Measurements from ENCODE around the gene SDR9C7. TPM values are rescaled to one million over a fixed set of nuclear protein-coding genes. Genes with fewer than 3 reads are reported as not detected.
"Not testable (repeated sequence)": the region's sequence is repeated elsewhere in the genome, so short reads cannot be mapped to it uniquely, and the experiment has no call there.

Gene SDR9C7
- total RNA-seq, 1 donor from 2014 or later = not detected

DNA sequence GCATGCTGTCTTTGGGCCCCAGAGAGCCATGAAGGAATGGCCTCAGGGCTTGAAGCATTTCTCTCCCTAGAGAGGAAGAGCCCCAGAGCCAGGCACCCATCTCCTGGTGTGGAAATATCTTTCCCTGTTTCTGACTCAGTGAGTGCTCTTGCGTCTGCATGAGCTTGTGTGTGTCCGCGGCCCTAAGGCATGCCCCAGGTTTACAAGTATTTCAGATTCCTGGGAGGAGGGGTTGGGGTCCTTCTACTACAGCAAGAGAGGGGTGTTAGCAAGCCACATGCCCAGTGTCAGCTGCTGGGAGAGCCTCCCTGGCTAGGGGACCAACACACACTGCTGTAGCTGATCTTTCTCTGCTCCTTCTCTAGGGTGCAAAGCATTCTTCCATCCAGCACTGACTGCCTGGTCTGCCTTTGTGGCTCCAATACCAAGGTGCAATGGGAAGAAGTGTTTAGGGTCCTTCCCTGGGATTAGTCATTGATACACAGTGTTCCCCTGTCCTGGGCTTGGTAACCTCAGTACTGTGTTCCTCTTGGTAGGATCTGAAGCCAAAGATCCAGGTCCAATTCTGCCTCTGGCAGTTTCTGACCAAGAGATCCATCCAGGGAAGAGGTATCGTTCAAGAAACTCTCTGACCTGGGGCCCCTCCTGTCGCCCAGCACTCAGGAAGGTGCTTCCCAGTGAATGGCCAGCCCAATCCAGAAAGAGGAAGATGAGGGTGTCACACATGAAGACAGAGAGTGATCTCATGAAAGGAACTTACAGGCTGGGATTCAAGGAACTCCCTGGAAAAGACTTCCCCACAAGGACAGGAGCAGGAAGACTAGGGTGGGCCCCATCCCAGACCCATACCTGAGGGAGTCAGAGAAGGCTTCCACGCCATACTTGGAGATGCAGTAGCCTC is 20.1 kb upstream of the SDR9C7 start:
- intact Hi-C loops (cut with micrococcal nuclease) = no loop called here

DNA sequence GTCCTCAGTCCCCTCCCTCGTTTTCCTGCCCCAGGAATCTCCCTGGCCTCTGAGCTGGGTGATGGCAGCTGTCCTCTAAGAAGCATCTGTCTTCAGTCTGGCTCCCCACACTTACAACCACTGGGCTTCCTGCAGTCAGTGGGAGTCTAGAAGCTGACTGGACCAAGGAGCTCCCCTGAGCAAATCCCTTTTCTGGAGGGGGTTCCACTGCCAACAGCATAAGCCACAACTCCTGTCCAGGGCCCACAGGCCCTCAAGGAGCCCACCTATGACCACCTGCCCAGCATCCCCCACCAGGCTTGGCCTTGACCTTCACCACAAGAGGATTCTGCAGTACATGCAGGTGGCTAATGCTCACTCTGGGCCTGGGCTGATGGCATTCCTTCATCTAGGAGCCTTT is 19.1 kb upstream of the SDR9C7 start:
- intact Hi-C loops (cut with micrococcal nuclease) = no loop called here

DNA sequence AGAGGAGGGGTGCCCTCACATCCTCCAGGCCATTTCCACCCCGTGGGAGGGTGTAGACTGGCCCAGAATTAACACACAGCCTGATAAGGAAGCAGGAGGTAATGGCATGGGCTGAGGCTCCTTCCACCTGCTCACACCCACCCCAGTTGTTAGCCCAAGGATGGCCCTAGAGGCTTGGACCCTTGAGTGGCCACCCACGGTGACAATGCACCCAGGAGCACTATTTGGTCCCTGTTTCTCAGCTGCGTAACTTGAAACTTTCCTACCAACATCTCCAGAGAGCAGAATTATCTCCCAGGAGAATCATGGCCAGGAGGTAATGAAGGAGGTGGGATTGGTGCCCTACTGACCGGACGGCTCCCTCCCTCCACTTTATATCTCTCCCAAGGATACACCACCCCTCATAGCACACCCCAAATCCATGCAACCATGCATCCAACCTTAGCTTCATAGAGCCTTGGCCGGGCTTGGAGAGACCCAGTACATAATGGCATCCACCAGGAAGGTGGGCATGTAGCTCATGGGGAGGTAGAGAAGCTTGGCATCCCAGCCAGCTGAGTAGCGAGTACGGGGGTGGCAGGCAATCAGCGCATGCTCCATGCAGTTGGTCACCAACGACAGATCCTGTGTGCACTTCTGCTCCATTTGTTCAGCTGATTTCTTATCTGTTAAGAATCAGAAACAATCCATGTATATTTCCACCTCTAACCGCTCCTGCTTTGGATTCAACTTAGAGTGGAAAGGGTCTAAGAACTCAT is 17.6 kb upstream of the SDR9C7 start:
- intact Hi-C loops (cut with micrococcal nuclease) = no loop called here

DNA sequence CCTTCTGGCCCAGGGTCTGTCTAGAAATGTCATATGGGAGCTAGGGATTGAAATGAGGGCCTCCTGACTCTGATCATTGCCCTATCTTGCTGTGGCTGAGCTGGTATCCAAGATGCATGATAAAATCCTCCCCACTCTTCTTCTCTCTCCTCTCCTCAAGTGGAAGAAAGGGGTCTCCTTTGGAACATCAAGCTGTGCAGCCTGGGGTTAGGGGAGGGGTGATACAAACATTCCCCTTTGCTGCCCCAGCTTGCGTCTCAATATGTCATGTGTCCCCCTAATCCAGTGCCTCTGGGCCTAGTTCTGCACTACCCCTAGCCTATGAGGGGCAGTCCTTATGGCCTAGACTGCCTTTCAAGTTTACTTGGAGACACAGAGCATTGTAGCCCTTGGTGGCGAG is 14.7 kb upstream of the SDR9C7 start:
- intact Hi-C loops (cut with micrococcal nuclease) = no loop called here

DNA sequence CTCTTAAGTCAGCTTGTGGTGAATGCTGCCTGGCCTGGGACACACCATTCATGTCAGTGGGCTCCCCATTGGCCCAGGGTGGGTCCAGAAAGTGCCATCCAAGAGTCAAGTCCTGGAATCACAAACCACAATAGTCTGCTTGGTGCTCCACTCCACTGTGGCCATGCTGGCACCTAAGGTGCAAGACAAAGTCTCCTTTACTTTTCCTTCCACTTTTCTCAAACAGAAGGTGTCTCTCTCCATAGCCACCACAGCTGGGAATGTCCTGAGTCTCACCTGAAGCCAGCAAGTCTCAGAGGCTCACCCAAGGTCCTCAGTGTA is 14.2 kb upstream of the SDR9C7 start:
- intact Hi-C loops (cut with micrococcal nuclease) = no loop called here

DNA sequence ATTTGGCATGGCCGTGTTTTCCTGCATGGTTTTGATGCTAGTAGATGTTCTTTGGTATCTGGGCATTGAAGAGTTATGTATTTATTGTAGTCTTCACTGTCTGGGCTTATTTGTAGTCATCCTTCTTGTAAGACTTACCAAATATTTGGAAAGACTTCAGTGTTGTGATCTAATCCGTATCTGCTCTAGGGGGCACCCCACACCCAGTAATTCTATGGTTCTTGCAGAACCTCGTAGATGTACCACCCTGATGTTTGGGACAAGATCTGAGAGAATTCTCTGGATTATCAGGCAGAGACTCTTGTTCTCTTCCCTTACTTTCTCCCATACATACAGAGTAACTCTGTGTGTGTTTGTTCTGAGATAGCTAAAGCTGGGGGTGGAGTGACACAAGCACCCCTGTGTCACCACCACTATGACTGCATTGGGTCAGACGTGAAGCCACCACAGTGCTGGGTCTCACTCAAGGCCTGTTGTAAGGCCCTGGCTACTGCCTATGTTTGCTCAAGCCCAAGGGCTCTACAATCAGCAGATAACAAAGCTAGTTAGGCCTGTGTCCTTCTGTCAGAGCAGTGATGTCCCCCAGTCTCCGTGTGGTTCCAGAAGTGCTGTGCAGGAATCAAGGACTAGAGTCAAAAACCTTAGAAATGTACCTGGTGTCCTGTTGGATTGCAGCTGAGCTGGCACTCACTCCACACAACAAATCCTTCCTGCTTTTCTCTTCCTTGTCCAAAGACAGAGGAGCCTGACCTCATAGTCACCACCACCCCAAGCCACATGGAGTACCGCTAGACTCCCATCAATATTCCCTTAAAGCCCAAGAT is 13.6 kb upstream of the SDR9C7 start:
- intact Hi-C loops (cut with micrococcal nuclease) = no loop called here

DNA sequence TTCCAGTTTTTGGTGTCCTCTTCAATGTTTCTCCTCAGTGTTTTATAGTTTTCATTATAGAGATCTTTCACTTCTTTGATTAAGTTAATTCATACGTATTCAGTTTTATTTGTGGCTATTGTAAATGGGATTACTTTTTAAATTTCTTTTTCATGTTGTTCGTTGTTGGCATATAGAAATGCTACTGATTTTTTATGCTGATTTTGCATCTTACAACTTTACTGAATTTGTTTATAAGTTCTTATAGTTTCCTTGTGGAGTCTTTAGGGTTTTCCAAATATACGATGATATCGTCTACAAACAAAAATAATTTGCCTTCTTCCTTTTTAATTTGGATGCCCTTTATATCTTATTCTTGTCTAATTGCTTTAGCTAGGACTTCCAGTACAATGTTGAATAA is 9.7 kb upstream of the SDR9C7 start:
- intact Hi-C loops (cut with micrococcal nuclease) = no loop called here

DNA sequence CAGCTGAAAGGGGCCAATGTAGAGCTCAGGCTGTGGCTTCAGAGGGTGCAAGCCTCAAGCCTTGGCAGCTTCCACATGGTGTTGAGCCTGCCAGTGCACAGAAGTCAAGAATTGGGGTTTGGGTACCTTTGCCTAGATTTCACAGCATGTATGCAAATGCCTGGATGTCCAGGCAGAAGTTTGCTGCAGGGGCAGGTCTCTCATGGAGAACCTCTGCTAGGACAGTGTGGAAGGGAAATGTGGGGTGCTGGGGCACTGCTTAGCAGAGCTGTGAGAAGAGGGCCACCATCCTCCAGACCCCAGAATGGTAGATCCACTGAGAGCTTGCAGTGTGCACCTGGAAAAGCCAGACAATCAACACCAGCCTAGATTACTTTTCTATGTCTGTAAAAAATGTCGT is 9.2 kb upstream of the SDR9C7 start:
- intact Hi-C loops (cut with micrococcal nuclease) = not testable (repeated sequence)

DNA sequence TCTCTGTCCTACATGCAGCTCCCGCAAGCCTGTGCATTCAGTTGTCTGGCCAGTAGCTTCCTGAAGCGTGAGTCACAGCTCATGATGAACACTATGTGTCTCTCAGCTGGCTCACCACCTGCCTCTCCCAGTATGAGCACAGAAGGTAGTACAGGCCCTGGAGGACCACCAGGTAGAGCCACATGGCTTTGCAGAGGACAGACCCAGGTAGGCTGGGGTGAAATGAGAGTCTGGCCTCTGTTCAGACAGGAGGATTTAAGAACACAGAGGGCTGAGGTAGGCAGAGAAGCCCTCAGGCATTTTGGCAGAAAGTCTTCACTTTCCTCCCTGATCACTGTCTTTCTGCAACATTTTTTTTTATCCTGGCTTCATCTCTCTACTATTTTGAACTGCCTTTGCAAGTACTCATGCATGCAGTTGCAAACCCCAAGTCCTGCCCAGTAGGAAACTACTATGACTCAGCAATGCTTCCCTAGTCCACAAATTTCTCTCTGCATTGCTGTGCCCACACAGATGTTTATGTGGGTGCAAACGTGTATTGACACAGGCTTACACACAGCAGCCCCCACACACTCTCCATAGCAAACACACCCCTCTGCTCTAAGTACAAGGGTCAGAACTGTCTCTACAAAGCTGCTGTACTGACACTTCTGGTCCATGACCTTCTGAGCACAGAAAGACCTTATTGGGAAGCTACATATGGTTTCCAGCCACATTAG is 7.2 kb upstream of the SDR9C7 start:
- intact Hi-C loops (cut with micrococcal nuclease) = no loop called here

DNA sequence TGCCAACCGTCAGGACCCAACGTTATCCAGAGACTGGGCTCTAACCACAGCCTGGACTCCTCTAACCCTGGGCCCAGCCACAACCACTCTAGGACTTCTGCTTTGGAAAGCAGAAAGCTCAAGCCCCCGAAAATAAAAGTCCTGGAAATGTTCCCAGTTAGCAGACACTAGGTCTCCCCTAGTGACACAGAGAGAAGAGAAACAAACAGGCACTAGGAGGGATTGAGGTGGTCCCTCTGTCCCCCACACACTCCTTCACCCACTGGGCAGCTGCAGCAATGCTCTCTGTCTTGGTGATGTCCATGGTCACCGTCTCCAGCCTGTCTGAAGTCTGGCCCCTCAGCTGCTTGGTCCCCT is 6.7 kb upstream of the SDR9C7 start:
- intact Hi-C loops (cut with micrococcal nuclease) = not testable (repeated sequence)

DNA sequence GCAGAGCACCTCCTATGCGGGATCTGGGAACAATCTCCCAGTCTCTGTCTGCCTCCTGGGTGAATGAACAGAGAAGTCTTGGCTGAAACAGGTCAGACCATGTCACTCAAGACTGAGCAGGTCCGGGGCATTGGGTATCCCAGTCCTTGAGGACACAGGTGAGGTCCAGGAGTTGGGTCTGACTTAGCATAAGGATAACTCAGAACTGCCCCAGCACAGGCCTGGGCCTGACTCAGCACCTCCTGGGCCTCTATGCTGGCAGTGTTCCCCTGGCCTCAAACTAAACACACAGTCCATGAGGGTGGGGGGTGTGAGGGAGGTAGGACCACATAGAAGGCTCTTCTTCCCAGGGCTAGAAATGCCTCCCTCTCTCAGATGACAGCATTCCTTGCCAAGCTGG is 1.5 kb upstream of the SDR9C7 start:
- intact Hi-C loops (cut with micrococcal nuclease) = no loop called here

DNA sequence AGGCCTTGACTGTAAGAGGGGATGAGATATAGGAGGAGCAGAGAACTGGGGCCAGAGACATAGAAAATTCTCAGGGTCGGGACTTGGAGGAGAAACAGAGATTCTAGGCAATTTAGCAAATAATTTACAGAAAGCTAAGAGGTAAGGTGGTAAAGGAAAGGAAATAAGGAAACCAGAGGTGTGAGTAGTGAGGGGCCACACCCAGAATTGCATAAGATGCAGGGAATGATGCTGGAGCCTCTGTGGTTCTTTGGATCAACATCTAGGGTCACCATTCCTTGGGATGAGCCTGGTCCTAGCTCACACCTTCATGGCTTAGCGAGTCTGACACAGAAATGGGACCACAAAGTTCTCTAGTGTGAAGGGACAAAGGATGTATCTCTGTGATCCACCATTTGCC is 949 bp upstream of the SDR9C7 start:
- intact Hi-C loops (cut with micrococcal nuclease) = no loop called here

DNA sequence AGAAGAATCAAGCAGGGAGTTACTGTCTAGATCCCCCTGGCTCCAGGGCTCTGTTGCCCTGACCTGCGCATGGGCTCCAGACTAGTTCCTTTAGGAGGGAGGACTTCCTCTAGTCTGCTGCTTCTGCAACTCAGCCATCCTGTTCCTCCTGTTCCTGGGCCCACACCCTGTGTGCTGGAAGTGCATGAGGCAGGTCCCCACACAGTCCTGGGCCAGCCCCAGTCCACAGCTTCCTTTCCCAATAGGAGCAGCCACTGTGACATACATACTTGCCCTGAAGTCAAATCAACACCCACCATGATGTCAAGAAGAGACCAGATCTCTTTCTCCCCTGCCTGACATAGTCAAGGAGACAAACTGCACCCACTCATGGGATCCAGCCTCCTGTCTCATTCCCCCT is 1.3 kb downstream of the SDR9C7 start:
- intact Hi-C loops (cut with micrococcal nuclease) = no loop called here

DNA sequence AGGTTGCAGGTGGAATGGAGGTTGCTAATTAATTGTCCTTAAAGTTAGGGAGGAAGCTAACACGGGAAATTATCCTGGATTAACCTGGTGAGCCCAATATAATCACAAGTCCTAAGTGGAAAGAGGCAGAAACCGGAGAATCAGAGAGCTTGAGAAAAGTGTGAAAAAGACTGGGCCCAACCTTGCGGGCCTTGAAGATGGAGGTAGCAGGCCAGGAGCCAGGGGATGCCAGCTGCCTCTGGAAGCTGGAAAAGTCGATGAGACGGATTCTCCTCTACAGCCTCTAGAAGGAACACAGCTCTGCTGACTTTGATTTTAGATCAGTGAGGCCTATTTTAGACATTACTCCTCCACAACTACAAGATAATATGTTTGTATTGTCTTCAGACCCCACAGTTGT is 2.1 kb downstream of the SDR9C7 start:
- intact Hi-C loops (cut with micrococcal nuclease) = no loop called here

DNA sequence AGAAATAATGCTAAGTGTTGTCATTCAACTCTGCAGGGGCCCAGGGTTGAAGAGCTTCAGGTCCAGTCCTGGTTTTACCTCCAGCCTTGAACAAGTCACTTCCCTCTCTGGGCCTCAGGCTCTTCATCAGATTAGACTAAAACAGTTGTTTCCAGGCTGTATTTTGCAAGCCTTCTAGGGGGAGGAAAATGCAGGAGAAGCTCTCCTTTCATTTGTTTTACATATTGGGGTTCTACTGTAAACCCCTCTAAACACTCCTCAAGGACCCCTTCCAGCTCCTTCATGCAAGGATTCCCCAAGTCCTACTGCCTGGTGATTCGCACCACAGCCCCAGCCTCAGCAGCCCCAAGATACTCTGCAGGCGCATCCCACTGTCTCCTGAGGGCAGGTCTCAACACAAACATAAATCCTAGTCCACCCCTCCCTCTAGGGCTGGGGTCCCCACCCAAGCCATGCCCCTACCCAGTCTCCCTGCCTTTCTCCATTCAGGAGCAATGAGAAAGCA is 2.7 kb downstream of the SDR9C7 start:
- intact Hi-C loops (cut with micrococcal nuclease) = no loop called here

DNA sequence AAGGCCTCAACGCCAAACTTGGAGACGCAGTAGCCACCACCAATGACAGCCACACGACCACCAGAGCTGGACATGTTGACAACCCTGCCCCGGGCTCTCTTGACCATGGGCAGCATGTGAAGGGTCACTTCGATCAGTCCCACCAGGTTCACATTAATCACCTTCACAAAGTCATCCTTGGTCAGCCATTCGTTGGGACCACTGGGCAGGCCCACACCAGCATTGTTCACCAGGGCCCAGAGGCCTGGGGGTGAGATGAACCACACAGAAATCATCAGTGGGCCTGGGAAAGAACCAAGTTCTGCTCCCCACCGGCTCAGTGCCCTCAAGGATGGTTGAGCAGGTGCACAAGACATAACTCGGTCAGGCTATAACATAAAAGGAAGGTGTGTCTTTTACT is 4.0 kb downstream of the SDR9C7 start:
- intact Hi-C loops (cut with micrococcal nuclease) = no loop called here

DNA sequence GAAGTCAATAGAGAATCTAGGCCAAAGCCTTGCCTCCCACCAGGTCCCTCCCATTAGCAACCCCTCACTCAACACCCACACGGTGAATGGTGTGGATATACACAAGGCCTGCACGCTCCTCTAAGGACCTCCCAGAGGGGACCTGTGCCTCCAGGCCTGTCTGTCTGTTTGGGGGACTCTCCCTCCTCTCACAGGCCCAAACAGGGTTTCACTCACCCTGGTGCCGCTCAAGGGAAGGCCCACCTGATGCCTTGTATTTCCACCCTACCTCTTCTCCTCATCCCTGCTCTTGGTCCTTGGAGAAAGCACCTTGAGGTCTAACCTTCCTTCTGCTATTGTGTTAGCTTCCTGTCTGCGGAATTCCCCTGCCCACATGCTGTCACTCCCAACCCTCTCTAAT is 4.4 kb downstream of the SDR9C7 start:
- intact Hi-C loops (cut with micrococcal nuclease) = no loop called here

DNA sequence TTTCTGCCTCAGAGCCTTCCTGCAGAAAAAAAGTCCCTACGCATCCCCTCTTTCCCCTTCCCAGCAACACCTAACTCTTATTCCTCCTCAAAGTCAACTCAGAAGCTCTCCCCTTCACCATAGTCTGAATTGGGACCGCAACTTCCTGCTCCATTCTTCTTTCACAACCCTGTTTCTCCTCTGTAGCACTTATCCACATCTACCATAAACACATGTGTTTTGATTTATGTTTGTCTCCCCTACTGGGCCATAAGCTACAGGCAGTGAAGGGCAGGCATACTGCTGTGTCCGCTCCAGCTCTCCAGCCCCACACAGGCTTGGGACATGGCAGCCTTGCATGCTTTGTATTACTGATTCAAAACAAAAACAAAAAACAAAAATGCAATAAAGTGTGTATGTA is 5.9 kb downstream of the SDR9C7 start:
- intact Hi-C loops (cut with micrococcal nuclease) = no loop called here

DNA sequence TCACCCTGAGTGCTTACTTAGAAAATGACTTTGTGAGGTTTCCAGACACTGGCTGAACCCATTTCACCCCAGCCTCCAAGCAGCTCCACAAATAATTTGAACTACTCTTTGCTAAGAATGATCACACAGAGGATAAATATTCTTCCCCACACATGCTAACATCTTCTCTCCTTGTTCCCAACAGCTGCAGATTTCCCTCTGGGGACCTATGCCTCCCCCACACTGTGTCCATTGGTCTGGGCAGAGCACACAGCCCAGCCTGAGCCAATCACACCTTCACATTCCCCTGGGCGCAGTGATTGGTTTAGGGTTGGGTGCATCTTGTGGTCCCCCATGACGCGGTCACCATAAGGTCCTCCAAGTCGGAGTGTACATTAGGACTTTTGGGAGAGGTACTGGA is 6.9 kb downstream of the SDR9C7 start:
- intact Hi-C loops (cut with micrococcal nuclease) = no loop called here

DNA sequence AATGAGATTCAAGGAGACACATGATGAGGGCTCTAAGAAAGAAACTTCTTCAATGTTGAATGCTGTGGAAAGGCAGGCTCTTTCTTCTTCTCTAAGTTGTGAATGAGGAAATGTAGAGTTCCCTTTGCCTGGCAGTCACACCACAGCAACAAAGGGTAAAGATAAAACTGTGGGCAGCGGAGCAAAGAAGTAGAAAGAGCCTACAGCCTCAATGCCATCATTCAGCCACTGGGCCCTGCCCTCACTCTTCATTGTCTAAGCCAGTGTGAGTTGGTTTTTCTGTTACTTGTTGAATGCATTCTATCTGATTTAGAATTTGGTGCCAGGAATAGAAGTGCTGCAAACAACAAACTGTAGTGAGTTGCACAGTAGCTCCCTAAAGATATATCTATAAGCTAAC is 12.2 kb downstream of the SDR9C7 start:
- intact Hi-C loops (cut with micrococcal nuclease) = no loop called here

DNA sequence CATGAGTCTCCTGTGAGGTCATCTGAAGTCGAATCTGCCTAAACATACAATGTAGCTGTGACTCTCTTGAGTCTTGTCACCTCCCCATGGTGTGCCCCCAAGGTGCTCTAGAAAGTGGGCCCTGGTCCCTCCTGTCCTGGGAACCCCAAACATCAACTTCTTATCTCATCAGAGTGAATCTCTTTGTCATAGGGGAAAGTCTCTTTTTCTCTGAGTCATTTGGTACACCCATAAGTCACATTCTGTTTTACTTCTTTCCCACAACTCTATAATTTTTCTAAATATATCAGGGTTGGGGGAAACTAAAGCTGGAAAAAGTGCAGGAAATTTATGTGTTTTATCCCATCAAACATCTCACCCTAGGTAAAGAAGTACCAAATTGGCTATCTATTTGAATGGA is 12.9 kb downstream of the SDR9C7 start:
- intact Hi-C loops (cut with micrococcal nuclease) = no loop called here
